ENCODE data around the gene CANX.

The CANX gene

GRCh38 chr5:179716286-179716685, 17.5 kb downstream of the CANX start:
- Histone ChIP-seq H3K4me1 (ENCODE audit: control insufficient read depth, insufficient read depth, low read length) (no peaks in the 10 kb centered on the region), H3K9me3 (ENCODE audit: control insufficient read depth, insufficient read depth, low read length) (no peaks in the 10 kb centered on the region), H3K27me3 (ENCODE audit: control insufficient read depth, insufficient read depth, low read length) (no peaks in the 10 kb centered on the region), H3K36me3 (ENCODE audit: control insufficient read depth, insufficient read depth, low read length) (peaks cover 93% of the 10 kb centered on the region), H3K27ac (ENCODE audit: low read depth, low read length) (no peak overlapping the region), H3K9ac (ENCODE audit: low read depth, low read length) (no peak overlapping the region), H3K4me3 (ENCODE audit: low read depth, low read length) (no peak overlapping the region)

DNA sequence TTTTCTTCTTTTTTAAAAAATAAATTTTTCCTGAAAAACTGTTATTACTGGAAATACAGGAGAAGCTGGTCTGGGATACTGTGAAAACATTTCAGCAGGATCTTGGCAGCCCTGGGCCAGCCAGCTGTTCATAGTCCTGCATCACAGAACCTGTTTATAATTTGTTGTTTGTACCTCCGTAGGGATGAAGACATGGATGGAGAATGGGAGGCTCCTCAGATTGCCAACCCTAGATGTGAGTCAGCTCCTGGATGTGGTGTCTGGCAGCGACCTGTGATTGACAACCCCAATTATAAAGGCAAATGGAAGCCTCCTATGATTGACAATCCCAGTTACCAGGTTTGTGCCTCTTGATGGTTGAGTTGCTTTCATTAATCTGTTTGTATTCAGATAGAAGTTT, 21.5 kb downstream of the CANX start:
- Histone ChIP-seq H3K27me3 (ENCODE audit: control insufficient read depth, insufficient read depth, low read length) (no peaks in the 10 kb centered on the region), H3K4me1 (ENCODE audit: control insufficient read depth, insufficient read depth, low read length) (no peaks in the 10 kb centered on the region), H3K27ac (ENCODE audit: low read depth, low read length) (no peak overlapping the region), H3K4me3 (ENCODE audit: low read depth, low read length) (no peak overlapping the region), H3K9ac (ENCODE audit: low read depth, low read length) (no peak overlapping the region), H3K36me3 (ENCODE audit: control insufficient read depth, insufficient read depth, low read length) (peaks cover 97% of the 10 kb centered on the region), H3K9me3 (ENCODE audit: control insufficient read depth, insufficient read depth, low read length) (no peaks in the 10 kb centered on the region)

GRCh38 chr5:179724163-179724562, 25.4 kb downstream of the CANX start:
- Histone ChIP-seq H3K27me3 (ENCODE audit: control insufficient read depth, insufficient read depth, low read length) (no peaks in the 10 kb centered on the region), H3K36me3 (ENCODE audit: control insufficient read depth, insufficient read depth, low read length) (peaks cover 100% of the 10 kb centered on the region), H3K9ac (ENCODE audit: low read depth, low read length) (no peak overlapping the region), H3K9me3 (ENCODE audit: control insufficient read depth, insufficient read depth, low read length) (no peaks in the 10 kb centered on the region), H3K4me1 (ENCODE audit: control insufficient read depth, insufficient read depth, low read length) (no peaks in the 10 kb centered on the region), H3K27ac (ENCODE audit: low read depth, low read length) (no peak overlapping the region), H3K4me3 (ENCODE audit: low read depth, low read length) (no peak overlapping the region)

DNA sequence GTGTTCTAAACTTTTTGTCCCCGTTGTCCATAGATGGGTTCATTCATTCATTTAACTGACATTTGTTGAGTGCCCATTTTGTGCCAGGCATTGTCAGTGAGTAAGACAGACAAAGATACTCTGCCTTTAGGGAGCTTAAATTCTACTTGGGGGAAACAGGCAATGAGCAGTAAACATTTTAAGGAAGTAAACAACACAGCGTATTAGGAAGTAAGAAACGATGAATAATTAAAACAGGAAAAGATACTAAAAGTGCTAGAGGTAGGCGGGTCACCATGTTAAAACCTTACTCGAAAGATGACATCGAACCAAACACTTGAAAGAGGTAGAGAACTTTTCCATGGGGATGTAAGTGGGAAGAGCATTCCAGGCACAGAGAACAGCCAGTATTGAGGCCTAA, 28.3 kb downstream of the CANX start:
- Histone ChIP-seq H3K4me1 (ENCODE audit: control insufficient read depth, insufficient read depth, low read length) (0 out of 2 replicates have a peak, but pooled peaks cover 2% of the 10 kb centered on the region), H3K36me3 (ENCODE audit: control insufficient read depth, insufficient read depth, low read length) (peaks cover 93% of the 10 kb centered on the region)

GRCh38 chr5:179729303-179729702, 30.5 kb downstream of the CANX start:
- H3K27ac ChIP-seq (ENCODE audit: low read depth, low read length) = no peak overlapping the region
- no peaks in the 10 kb centered on the region for H3K9me3 ChIP-seq (ENCODE audit: control insufficient read depth, insufficient read depth, low read length)
- 0 out of 2 replicates have a peak, but pooled peaks cover 3% of the 10 kb centered on the region for H3K4me1 ChIP-seq (ENCODE audit: control insufficient read depth, insufficient read depth, low read length)
- H3K27me3 ChIP-seq (ENCODE audit: control insufficient read depth, insufficient read depth, low read length) = no peaks in the 10 kb centered on the region
- no peak overlapping the region for H3K4me3 ChIP-seq (ENCODE audit: low read depth, low read length)
- peaks cover 71% of the 10 kb centered on the region for H3K36me3 ChIP-seq (ENCODE audit: control insufficient read depth, insufficient read depth, low read length)
- no peak overlapping the region for H3K9ac ChIP-seq (ENCODE audit: low read depth, low read length)

More for the DNA sequence above, 28.3 kb downstream of the CANX start:
- Histone ChIP-seq H3K27me3 (ENCODE audit: control insufficient read depth, insufficient read depth, low read length) (no peaks in the 10 kb centered on the region), H3K9me3 (ENCODE audit: control insufficient read depth, insufficient read depth, low read length) (no peaks in the 10 kb centered on the region), H3K27ac (ENCODE audit: low read depth, low read length) (no peak overlapping the region), H3K4me3 (ENCODE audit: low read depth, low read length) (no peak overlapping the region), H3K9ac (ENCODE audit: low read depth, low read length) (no peak overlapping the region)

- Histone ChIP-seq H3K4me3 (ENCODE audit: low read depth, low read length) (no peak overlapping the region), H3K27ac (ENCODE audit: low read depth, low read length) (no peak overlapping the region), H3K9me3 (ENCODE audit: control insufficient read depth, insufficient read depth, low read length) (no peaks in the 10 kb centered on the region), H3K9ac (ENCODE audit: low read depth, low read length) (no peak overlapping the region), H3K27me3 (ENCODE audit: control insufficient read depth, insufficient read depth, low read length) (no peaks in the 10 kb centered on the region), H3K4me1 (ENCODE audit: control insufficient read depth, insufficient read depth, low read length) (0 out of 2 replicates have a peak, but pooled peaks cover 3% of the 10 kb centered on the region), H3K36me3 (ENCODE audit: control insufficient read depth, insufficient read depth, low read length) (peaks cover 67% of the 10 kb centered on the region)
These were observed 31.0 kb downstream of the CANX start for GRCh38 chr5:179729727-179730126.

DNA sequence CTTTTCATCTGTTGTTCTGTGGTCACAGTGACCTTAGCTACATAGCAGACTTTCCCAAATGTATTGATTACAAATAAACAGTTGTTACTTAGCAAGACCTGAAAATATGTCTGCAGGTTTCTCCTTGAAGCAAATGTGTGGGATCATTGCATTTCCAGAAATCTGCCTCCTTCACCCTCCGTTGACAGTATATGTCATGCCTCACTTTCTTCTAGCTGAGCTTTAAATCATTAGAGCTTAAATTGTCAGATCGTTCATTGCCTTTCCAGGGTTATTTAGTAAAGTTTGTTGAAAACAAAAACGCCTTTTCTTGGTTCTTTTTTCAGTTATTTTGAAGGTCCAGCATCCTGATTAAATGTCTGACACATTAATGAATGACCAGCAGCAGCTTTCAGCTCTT, 31.6 kb downstream of the CANX start:
- H3K9me3 ChIP-seq (ENCODE audit: control insufficient read depth, insufficient read depth, low read length) = no peaks in the 10 kb centered on the region
- H3K36me3 ChIP-seq (ENCODE audit: control insufficient read depth, insufficient read depth, low read length) = peaks cover 61% of the 10 kb centered on the region
- no peak overlapping the region for H3K9ac ChIP-seq (ENCODE audit: low read depth, low read length)
- no peaks in the 10 kb centered on the region for H3K27me3 ChIP-seq (ENCODE audit: control insufficient read depth, insufficient read depth, low read length)
- H3K27ac ChIP-seq (ENCODE audit: low read depth, low read length) = no peak overlapping the region
- H3K4me3 ChIP-seq (ENCODE audit: low read depth, low read length) = no peak overlapping the region
- H3K4me1 ChIP-seq (ENCODE audit: control insufficient read depth, insufficient read depth, low read length) = 0 out of 2 replicates have a peak, but pooled peaks cover 3% of the 10 kb centered on the region

GRCh38 chr5:179730852-179731251, 32.1 kb downstream of the CANX start:
- no peak overlapping the region for H3K4me3 ChIP-seq (ENCODE audit: low read depth, low read length)
- H3K27me3 ChIP-seq (ENCODE audit: control insufficient read depth, insufficient read depth, low read length) = no peaks in the 10 kb centered on the region
- no peaks in the 10 kb centered on the region for H3K9me3 ChIP-seq (ENCODE audit: control insufficient read depth, insufficient read depth, low read length)
- no peak overlapping the region for H3K9ac ChIP-seq (ENCODE audit: low read depth, low read length)
- H3K27ac ChIP-seq (ENCODE audit: low read depth, low read length) = peak overlapping the region; percentile 9
- H3K4me1 ChIP-seq (ENCODE audit: control insufficient read depth, insufficient read depth, low read length) = 0 out of 2 replicates have a peak, but pooled peaks cover 3% of the 10 kb centered on the region
- H3K36me3 ChIP-seq (ENCODE audit: control insufficient read depth, insufficient read depth, low read length) = peaks cover 56% of the 10 kb centered on the region

DNA sequence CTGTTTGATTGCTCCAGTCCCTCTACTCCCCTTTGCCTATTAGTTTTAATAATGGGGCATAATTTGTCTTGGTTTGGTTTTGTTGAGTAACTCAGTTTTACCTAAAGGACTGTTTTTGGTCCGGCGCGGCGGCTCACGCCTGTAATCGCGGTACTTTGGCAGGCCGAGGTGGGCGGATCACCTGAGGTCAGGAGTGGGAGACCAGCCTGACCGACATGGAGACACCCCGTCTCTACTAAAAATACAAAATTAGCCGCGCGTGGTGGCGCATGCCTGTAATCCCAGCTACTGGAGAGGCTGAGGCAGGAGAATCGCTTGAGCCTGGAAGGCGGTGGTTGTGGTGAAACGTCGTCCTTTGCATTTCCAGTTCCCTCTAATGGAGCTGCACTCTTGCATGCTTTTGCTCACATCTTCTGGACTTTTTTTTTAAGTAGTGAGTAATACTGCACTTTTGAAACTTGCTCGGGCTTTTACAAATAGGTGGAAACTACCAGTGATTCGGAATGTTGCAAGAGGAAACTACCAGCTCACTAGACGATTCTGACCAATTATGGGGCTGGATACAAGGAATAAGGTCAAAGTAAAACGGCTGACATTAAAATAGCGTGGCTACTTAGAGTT, 33.1 kb downstream of the CANX start:
- no peaks in the 10 kb centered on the region for H3K9me3 ChIP-seq (ENCODE audit: control insufficient read depth, insufficient read depth, low read length)
- peak overlapping the region; percentile 81 for H3K27ac ChIP-seq (ENCODE audit: low read depth, low read length)
- H3K9ac ChIP-seq (ENCODE audit: low read depth, low read length) = no peak overlapping the region
- H3K4me3 ChIP-seq (ENCODE audit: low read depth, low read length) = peak overlapping the region; percentile 38
- H3K36me3 ChIP-seq (ENCODE audit: control insufficient read depth, insufficient read depth, low read length) = peaks cover 45% of the 10 kb centered on the region
- 0 out of 2 replicates have a peak, but pooled peaks cover 3% of the 10 kb centered on the region for H3K4me1 ChIP-seq (ENCODE audit: control insufficient read depth, insufficient read depth, low read length)
- H3K27me3 ChIP-seq (ENCODE audit: control insufficient read depth, insufficient read depth, low read length) = no peaks in the 10 kb centered on the region

DNA sequence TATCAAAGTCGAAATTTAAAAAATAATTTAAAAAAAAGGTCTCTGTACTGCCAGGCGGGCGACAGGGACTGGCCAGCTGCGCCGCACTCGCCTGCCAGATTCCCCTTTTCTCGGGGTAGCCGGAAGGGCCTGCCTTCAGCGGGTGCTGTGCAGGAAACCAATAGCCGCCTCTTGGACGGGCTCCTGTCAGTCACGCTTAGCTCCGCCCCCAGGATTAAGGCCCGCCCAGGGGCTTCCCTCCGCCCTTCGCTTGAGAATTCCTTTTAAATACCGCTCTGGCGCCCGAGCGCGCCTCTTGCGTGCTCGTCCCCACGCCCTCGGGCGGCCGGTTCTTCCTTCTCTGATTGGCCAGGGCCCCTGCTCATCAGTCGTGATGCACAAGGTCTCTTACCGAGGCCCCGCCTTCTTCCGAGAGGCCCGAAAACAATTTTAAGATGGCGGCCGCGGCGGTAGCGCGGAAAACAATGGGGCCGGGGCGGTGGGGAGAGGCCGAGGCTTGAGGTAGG, 33.7 kb downstream of the CANX start, which contains the start of gene MAML1:
Gene MAML1, plus strand, starts transcription at position 411 of the 506 bp plus-strand sequence. CDS start 291 bp downstream, outside the sequence.
- Histone ChIP-seq H3K27ac (ENCODE audit: low read depth, low read length) (peak within 1 kb of the TSS; percentile 93), H3K27me3 (ENCODE audit: control insufficient read depth, insufficient read depth, low read length) (no peaks in the 10 kb centered on the region), H3K4me3 (ENCODE audit: low read depth, low read length) (peak within 1 kb of the TSS; percentile 80), H3K4me1 (ENCODE audit: control insufficient read depth, insufficient read depth, low read length) (0 out of 2 replicates have a peak, but pooled peaks cover 3% of the 10 kb centered on the region), H3K9me3 (ENCODE audit: control insufficient read depth, insufficient read depth, low read length) (no peaks in the 10 kb centered on the region), H3K9ac (ENCODE audit: low read depth, low read length) (peak within 1 kb of the TSS; percentile 93), H3K36me3 (ENCODE audit: control insufficient read depth, insufficient read depth, low read length) (peaks cover 45% of the 10 kb centered on the region)
